ENCODE measurements around the gene ECEL1.

DNA sequence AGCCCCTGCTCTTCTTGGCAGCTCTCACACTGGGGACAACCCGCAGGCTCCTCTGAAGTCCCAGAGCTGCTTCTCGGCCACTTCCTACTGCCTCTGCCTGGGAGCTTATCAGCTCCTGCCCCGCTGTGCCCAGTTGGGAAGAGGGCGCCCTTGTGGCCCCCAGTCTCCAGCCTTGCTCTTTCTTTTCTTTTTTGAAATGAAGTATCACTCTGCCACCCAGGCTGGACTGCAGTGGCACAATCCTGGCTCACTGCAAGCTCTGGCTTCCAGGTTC is 52.3 kb downstream of the ECEL1 start:
- TF ChIP-seq SP7 (tag by site-specific recombination; IDR thresholded peaks at IDR 0.05) (no peak), ZNF654 (tag by site-specific recombination; IDR thresholded peaks at IDR 0.05; ENCODE audit: low read depth) (no peak)
- TF ChIP-seq, protein P1, sequence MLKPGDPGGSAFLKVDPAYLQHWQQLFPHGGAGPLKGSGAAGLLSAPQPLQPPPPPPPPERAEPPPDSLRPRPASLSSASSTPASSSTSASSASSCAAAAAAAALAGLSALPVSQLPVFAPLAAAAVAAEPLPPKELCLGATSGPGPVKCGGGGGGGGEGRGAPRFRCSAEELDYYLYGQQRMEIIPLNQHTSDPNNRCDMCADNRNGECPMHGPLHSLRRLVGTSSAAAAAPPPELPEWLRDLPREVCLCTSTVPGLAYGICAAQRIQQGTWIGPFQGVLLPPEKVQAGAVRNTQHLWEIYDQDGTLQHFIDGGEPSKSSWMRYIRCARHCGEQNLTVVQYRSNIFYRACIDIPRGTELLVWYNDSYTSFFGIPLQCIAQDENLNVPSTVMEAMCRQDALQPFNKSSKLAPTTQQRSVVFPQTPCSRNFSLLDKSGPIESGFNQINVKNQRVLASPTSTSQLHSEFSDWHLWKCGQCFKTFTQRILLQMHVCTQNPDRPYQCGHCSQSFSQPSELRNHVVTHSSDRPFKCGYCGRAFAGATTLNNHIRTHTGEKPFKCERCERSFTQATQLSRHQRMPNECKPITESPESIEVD (tag by site-specific recombination; IDR thresholded peaks at IDR 0.05): no peak

Measured in HEK293 (cell line).